ENCODE data around the gene ZNF675. TPM values are rescaled to one million over a fixed set of nuclear protein-coding genes. Genes with fewer than 3 reads are reported as not detected.
"Not testable (repeated sequence)": the region's sequence is repeated elsewhere in the genome, so short reads cannot be mapped to it uniquely, and the experiment has no call there.

Gene ZNF675
- total RNA-seq, 1 donor = 7.6 TPM

GRCh38 chr19:23698711-23699520 is 11.9 kb upstream of the ZNF675 start:
- H3K36me3 ChIP-seq (ENCODE audit: insufficient read depth, low read length) = no peaks in the 10 kb centered on the region
- TF ChIP-seq CTCF (IDR thresholded peaks at IDR 0.05; ENCODE audit: extremely low read depth, low read depth, low read length) = no peak
- H3K4me2 ChIP-seq (ENCODE audit: insufficient read depth, low read length) = no peak overlapping the region
- DNase-seq (ENCODE audit: insufficient read length, low spot score, missing footprints) = no peak
- H3K4me3 ChIP-seq (ENCODE audit: insufficient read depth, low read length) = no peak overlapping the region
- H3K4me1 ChIP-seq (ENCODE audit: insufficient read depth, low read length) = no peaks in the 10 kb centered on the region
- H3K79me2 ChIP-seq (ENCODE audit: insufficient read depth, low read length) = no peaks in the 10 kb centered on the region
- H2AFZ ChIP-seq (ENCODE audit: low read length) = no peak overlapping the region
- H3K9me3 ChIP-seq (ENCODE audit: low read depth, low read length) = no peaks in the 10 kb centered on the region
- no peak overlapping the region for H3K27ac ChIP-seq (ENCODE audit: low read depth, low read length)
- H3K27me3 ChIP-seq (ENCODE audit: insufficient read depth, low read length) = no peaks in the 10 kb centered on the region
- H4K20me1 ChIP-seq (ENCODE audit: insufficient read depth, low read length) = no peaks in the 10 kb centered on the region

GRCh38 chr19:23692937-23693336 is 5.9 kb upstream of the ZNF675 start:
- not testable (repeated sequence) for H3K4me1 ChIP-seq (ENCODE audit: insufficient read depth, low read length); DNase-seq (ENCODE audit: insufficient read length, low spot score, missing footprints); H3K36me3 ChIP-seq (ENCODE audit: insufficient read depth, low read length)

GRCh38 chr19:23673132-23673531 is 13.9 kb downstream of the ZNF675 start:
- no peak overlapping the region for H2AFZ ChIP-seq (ENCODE audit: low read length)
- H4K20me1 ChIP-seq (ENCODE audit: insufficient read depth, low read length) = no peaks in the 10 kb centered on the region
- peaks cover 78% of the 10 kb centered on the region for H3K79me2 ChIP-seq (ENCODE audit: insufficient read depth, low read length)
- H3K36me3 ChIP-seq (ENCODE audit: insufficient read depth, low read length) = no peaks in the 10 kb centered on the region
- H3K4me1 ChIP-seq (ENCODE audit: insufficient read depth, low read length) = no peaks in the 10 kb centered on the region
- H3K9me3 ChIP-seq (ENCODE audit: low read depth, low read length) = no peaks in the 10 kb centered on the region
- H3K4me2 ChIP-seq (ENCODE audit: insufficient read depth, low read length) = no peak overlapping the region
- H3K27me3 ChIP-seq (ENCODE audit: insufficient read depth, low read length) = no peaks in the 10 kb centered on the region
- TF ChIP-seq CTCF (IDR thresholded peaks at IDR 0.05; ENCODE audit: extremely low read depth, low read depth, low read length) = no peak
- no peak for DNase-seq (ENCODE audit: insufficient read length, low spot score, missing footprints)
- no peak overlapping the region for H3K4me3 ChIP-seq (ENCODE audit: insufficient read depth, low read length)
- H3K27ac ChIP-seq (ENCODE audit: low read depth, low read length) = no peak overlapping the region

More at GRCh38 chr19:23692937-23693336, 5.9 kb upstream of the ZNF675 start:
- H3K9me3 ChIP-seq (ENCODE audit: low read depth, low read length); H3K27ac ChIP-seq (ENCODE audit: low read depth, low read length); H3K4me3 ChIP-seq (ENCODE audit: insufficient read depth, low read length); H2AFZ ChIP-seq (ENCODE audit: low read length); H3K79me2 ChIP-seq (ENCODE audit: insufficient read depth, low read length); H3K27me3 ChIP-seq (ENCODE audit: insufficient read depth, low read length); H3K4me2 ChIP-seq (ENCODE audit: insufficient read depth, low read length); H4K20me1 ChIP-seq (ENCODE audit: insufficient read depth, low read length): not testable (repeated sequence)

- H3K36me3 ChIP-seq (ENCODE audit: insufficient read depth, low read length); DNase-seq (ENCODE audit: insufficient read length, low spot score, missing footprints); H4K20me1 ChIP-seq (ENCODE audit: insufficient read depth, low read length); H3K27me3 ChIP-seq (ENCODE audit: insufficient read depth, low read length); H3K4me1 ChIP-seq (ENCODE audit: insufficient read depth, low read length); H3K27ac ChIP-seq (ENCODE audit: low read depth, low read length); H3K4me3 ChIP-seq (ENCODE audit: insufficient read depth, low read length); H3K4me2 ChIP-seq (ENCODE audit: insufficient read depth, low read length); H2AFZ ChIP-seq (ENCODE audit: low read length); H3K9me3 ChIP-seq (ENCODE audit: low read depth, low read length): not testable (repeated sequence)
- H3K79me2 ChIP-seq (ENCODE audit: insufficient read depth, low read length) = peaks cover 55% of the 10 kb centered on the region
Observed at GRCh38 chr19:23668606-23669005, 18.4 kb downstream of the ZNF675 start.
